Liver (tissue), 9 donors: Measurements from ENCODE around the gene AQP3. TPM values are rescaled to one million over a fixed set of nuclear protein-coding genes. Genes with fewer than 3 reads are reported as not detected.

ENCODE experiments used
- DNase-seq: peaks from one replicate; pipeline ENCODE4 v3.0.0-alpha.2; 2017; ENCODE audit warnings: low spot score
- H3K27ac ChIP-seq, 2 donors: one replicate each; pipeline ENCODE4 v1.7.0; 2013; ENCODE audit warnings: inconsistent platforms in 2 of 2, low read length in 2 of 2, control low read depth in 1 of 2, low read depth in 1 of 2, mild to moderate bottlenecking in 1 of 2
- H3K27me3 ChIP-seq, 4 donors: one replicate each; pipeline versions ENCODE4 v1.6.1 to v1.7.0; 2013; ENCODE audit warnings: low read length in 3 of 4, inconsistent platforms in 1 of 4, mild to moderate bottlenecking in 1 of 4, moderate library complexity in 1 of 4; ENCODE audit not compliant: control insufficient read depth in 4 of 4, insufficient read depth in 4 of 4
- H3K36me3 ChIP-seq, 4 donors: one replicate each; pipeline versions ENCODE4 v1.6.1 to v1.7.0; 2013; ENCODE audit warnings: low read length in 3 of 4, mild to moderate bottlenecking in 3 of 4, low read depth in 1 of 4, moderate library complexity in 1 of 4; ENCODE audit not compliant: control insufficient read depth in 4 of 4, insufficient read depth in 3 of 4
- H3K4me1 ChIP-seq, 4 donors: one replicate each; pipeline versions ENCODE4 v1.6.1 to v1.7.0; 2013; ENCODE audit warnings: low read length in 3 of 4, mild to moderate bottlenecking in 3 of 4, moderate library complexity in 1 of 4; ENCODE audit not compliant: control insufficient read depth in 4 of 4, insufficient read depth in 4 of 4
- H3K4me3 ChIP-seq, 3 donors: one replicate each; pipeline versions ENCODE4 v1.6.1 to v1.7.0; 2013; ENCODE audit warnings: low read length in 3 of 3, control low read depth in 1 of 3, low read depth in 1 of 3, mild to moderate bottlenecking in 1 of 3
- H3K9ac ChIP-seq, 2 donors: one replicate each; pipeline ENCODE4 v1.7.0; 2013; ENCODE audit warnings: low read length in 2 of 2, mild to moderate bottlenecking in 2 of 2, moderate library complexity in 2 of 2, control low read depth in 1 of 2, low read depth in 1 of 2
- H3K9me3 ChIP-seq, 4 donors: one replicate each; pipeline versions ENCODE4 v1.6.1 to v1.7.0; 2013; ENCODE audit warnings: low read length in 3 of 4; ENCODE audit not compliant: control insufficient read depth in 4 of 4
- ATF3 ChIP-seq: IDR thresholded peaks from 2 replicates; pipeline ENCODE4 v1.6.1; 2016; ENCODE audit warnings: antibody characterized with exemption
- CTCF ChIP-seq: fragments of 150-350 bp; IDR thresholded peaks from 2 replicates; pipeline ENCODE4 v1.5.1; 2017; ENCODE audit warnings: improper control_type of control experiment, low read depth, low read length; ENCODE audit not compliant: missing input control
- EGR1 ChIP-seq, 2 donors: IDR thresholded peaks; 2 replicates each; pipeline ENCODE4 v1.6.1; 2016 to 2018; ENCODE audit warnings: antibody characterized with exemption in 2 of 2, low read depth in 2 of 2
- FOXA1 ChIP-seq: IDR thresholded peaks from 2 replicates; pipeline ENCODE4 v1.6.1; 2016; ENCODE audit warnings: antibody characterized with exemption
- FOXA2 ChIP-seq: IDR thresholded peaks from 2 replicates; pipeline ENCODE4 v1.6.1; 2016; ENCODE audit warnings: antibody characterized with exemption
- GABPA ChIP-seq, 2 donors: IDR thresholded peaks in 1 of 2; conservative IDR thresholded peaks in 1 of 2; 2 replicates each; pipeline ENCODE4 v1.6.1; 2016; ENCODE audit warnings: antibody characterized with exemption in 2 of 2, mild to moderate bottlenecking in 1 of 2, moderate library complexity in 1 of 2
- HNF4A ChIP-seq, 2 donors: conservative IDR thresholded peaks; 2 replicates each; pipeline ENCODE4 v1.6.1; 2016; ENCODE audit warnings: antibody characterized with exemption in 2 of 2, mild to moderate bottlenecking in 2 of 2
- HNF4G ChIP-seq: IDR thresholded peaks from 2 replicates; pipeline ENCODE4 v1.6.1; 2016; ENCODE audit warnings: antibody characterized with exemption
- JUND ChIP-seq, 2 donors: IDR thresholded peaks; 2 replicates each; pipeline ENCODE4 v1.6.1; 2016; ENCODE audit warnings: antibody characterized with exemption in 2 of 2
- MAX ChIP-seq: IDR thresholded peaks from 2 replicates; pipeline ENCODE4 v1.6.1; 2016; ENCODE audit warnings: antibody characterized with exemption
- NR2F2 ChIP-seq: IDR thresholded peaks from 2 replicates; pipeline ENCODE4 v1.6.1; 2016; ENCODE audit warnings: antibody characterized with exemption
- RAD21 ChIP-seq, 2 donors: IDR thresholded peaks; 2 replicates each; pipeline ENCODE4 v1.6.1; 2016; ENCODE audit warnings: antibody characterized with exemption in 2 of 2, mild to moderate bottlenecking in 2 of 2
- REST ChIP-seq: IDR thresholded peaks from 2 replicates; pipeline ENCODE4 v1.6.1; 2016; ENCODE audit warnings: antibody characterized with exemption, mild to moderate bottlenecking
- RXRA ChIP-seq, 2 donors: IDR thresholded peaks; 2 replicates each; pipeline ENCODE4 v1.6.1; 2017 to 2018; ENCODE audit warnings: antibody characterized with exemption in 2 of 2, mild to moderate bottlenecking in 1 of 2
- SP1 ChIP-seq: IDR thresholded peaks from 2 replicates; pipeline ENCODE4 v1.6.1; 2018; ENCODE audit warnings: antibody characterized with exemption, mild to moderate bottlenecking
- TAF1 ChIP-seq: conservative IDR thresholded peaks from 2 replicates; pipeline ENCODE4 v1.6.1; 2016; ENCODE audit warnings: antibody characterized with exemption, mild to moderate bottlenecking
- YY1 ChIP-seq: IDR thresholded peaks from 2 replicates; pipeline ENCODE4 v1.6.1; 2016; ENCODE audit warnings: antibody characterized with exemption, mild to moderate bottlenecking
- ZBTB33 ChIP-seq: IDR thresholded peaks from 2 replicates; pipeline ENCODE4 v1.6.1; 2016; ENCODE audit warnings: antibody characterized with exemption
- WGBS: extraction: QIAGEN DNeasy Blood & Tissue Kit; methylation state at CpG from one replicate; pipeline ENCODE4 v1.1.7; 2013; 5-methylcytosine and 5-hydroxymethylcytosine counted together
- polyA plus RNA-seq, 2 donors: library from polyadenylated mRNA; stranded (reverse) in 1 of 2; unstranded in 1 of 2; fragments of 200-250 nt in 1 of 2; fragments of >200 nt in 1 of 2; fragmentation: Nextera tagmentation in 1 of 2; extraction: Ambion mirVana in 1 of 2; gene quantifications; one replicate each; pipeline versions ENCODE4 v1.2.1 to v1.2.3, GENCODE V29; 2013 to 2015
- total RNA-seq, 2 donors: library from RNA; depleted of rRNA; stranded (reverse); fragments of >200 nt; gene quantifications; one replicate each; pipeline ENCODE4 v1.2.3, GENCODE V29; 2014
- donor health status: healthy.
- donor health status: healthy.
- donor health status: healthy.
- donor health status: healthy.
- donor health status: healthy.

AQP3 gene
- total and polyA plus RNA-seq, 4 donors = 60.5 to 124 (median 87.4) TPM

GRCh38 chr9:33430942-33431341, 16.5 kb downstream of the AQP3 start:
- Histone ChIP-seq H3K9me3 (no peaks in the 10 kb centered on the region), H3K27ac (no peak overlapping the region)

More at GRCh38 chr9:33430942-33431341, 16.5 kb downstream of the AQP3 start:
- DNase-seq = no peak
- Histone ChIP-seq H3K36me3 (no peaks in the 10 kb centered on the region), H3K9ac (no peak overlapping the region), H3K4me3 (no peak overlapping the region), H3K4me1 (no peaks in the 10 kb centered on the region), H3K27me3 (no peaks in the 10 kb centered on the region)
- 67% methylated on average over 1 of the region's 1 CpG for WGBS
- TF ChIP-seq GABPA (IDR thresholded peaks at IDR 0.05 in 1 of 2, conservative IDR thresholded peaks at IDR 0.05 in 1 of 2) (no peak), ZBTB33 (no peak), TAF1 (no peak), HNF4A (conservative IDR thresholded peaks at IDR 0.05) (no peak), YY1 (no peak), JUND (IDR thresholded peaks at IDR 0.05) (no peak), MAX (no peak), FOXA2 (no peak), FOXA1 (no peak), EGR1 (IDR thresholded peaks at IDR 0.05; ENCODE audit: low read depth in 2 of 2) (no peak), NR2F2 (no peak), REST (no peak), SP1 (no peak), HNF4G (no peak), CTCF (no peak), RXRA (IDR thresholded peaks at IDR 0.05) (no peak), ATF3 (no peak), RAD21 (IDR thresholded peaks at IDR 0.05) (no peak)
